ENCODE results near the gene KRTAP20-2.

Gene KRTAP20-2

GRCh38 chr21:30634906-30635305 is at the start of gene KRTAP20-2:
Gene KRTAP20-2 (plus strand): TSS chr21:30635206. CDS start chr21:30635264, 58 bp downstream.
- no peak for DNase-seq (ENCODE audit: low read depth)

- no peak for DNase-seq (ENCODE audit: low read depth)
These were observed 44.7 kb upstream of the KRTAP20-2 start, which contains the start of gene KRTAP22-2 for GRCh38 chr21:30590297-30590696. Gene KRTAP22-2 (minus strand): TSS chr21:30590397.

GRCh38 chr21:30592140-30592539 is 42.9 kb upstream of the KRTAP20-2 start, which contains the start of gene KRTAP6-3:
Gene KRTAP6-3 (plus strand): TSS chr21:30592440. CDS start chr21:30592446, 6 bp downstream.
- DNase-seq (ENCODE audit: low read depth): no peak

- DNase-seq (ENCODE audit: low read depth): no peak
These were observed 36.2 kb upstream of the KRTAP20-2 start, which contains the start of gene KRTAP6-2 for GRCh38 chr21:30598802-30599201. Gene KRTAP6-2 (minus strand): TSS chr21:30598902. CDS start chr21:30598874, 28 bp downstream.

GRCh38 chr21:30600787-30601186 is 34.2 kb upstream of the KRTAP20-2 start, which contains the start of gene KRTAP22-1:
Gene KRTAP22-1 (plus strand): TSS chr21:30601087.
- no peak for DNase-seq (ENCODE audit: low read depth)

- no peak for DNase-seq (ENCODE audit: low read depth)
These were observed 29.0 kb upstream of the KRTAP20-2 start for GRCh38 chr21:30605968-30606367.

GRCh38 chr21:30612132-30612531 is 22.9 kb upstream of the KRTAP20-2 start:
- no peak for DNase-seq (ENCODE audit: low read depth)

GRCh38 chr21:30613836-30614235 is 21.2 kb upstream of the KRTAP20-2 start, which contains the start of gene KRTAP6-1:
Gene KRTAP6-1 (minus strand): TSS chr21:30613930. CDS start chr21:30613904, 26 bp downstream.
- no peak for DNase-seq (ENCODE audit: low read depth)

- DNase-seq (ENCODE audit: low read depth): no peak
These were observed 19.8 kb upstream of the KRTAP20-2 start for GRCh38 chr21:30615199-30615598.

- no peak for DNase-seq (ENCODE audit: low read depth)
These were observed 18.9 kb upstream of the KRTAP20-2 start, which contains the start of gene KRTAP20-1 for GRCh38 chr21:30616125-30616524. Gene KRTAP20-1 (plus strand): TSS chr21:30616425. CDS start chr21:30616455, 30 bp downstream.

- DNase-seq (ENCODE audit: low read depth): no peak
These were observed 14.9 kb upstream of the KRTAP20-2 start for GRCh38 chr21:30620080-30620479.

- DNase-seq (ENCODE audit: low read depth): no peak
These were observed 14.5 kb upstream of the KRTAP20-2 start, which contains the start of gene KRTAP20-4 for GRCh38 chr21:30620522-30620921. Gene KRTAP20-4 (plus strand): TSS chr21:30620627.

- no peak for DNase-seq (ENCODE audit: low read depth)
These were observed 11.6 kb upstream of the KRTAP20-2 start for GRCh38 chr21:30623362-30623761.

GRCh38 chr21:30625449-30626165 is 9.4 kb upstream of the KRTAP20-2 start:
- DNase-seq (ENCODE audit: low read depth): no peak

GRCh38 chr21:30628109-30628508 is 6.9 kb upstream of the KRTAP20-2 start:
- no peak for DNase-seq (ENCODE audit: low read depth)

GRCh38 chr21:30629200-30629599 is 5.8 kb upstream of the KRTAP20-2 start:
- DNase-seq (ENCODE audit: low read depth): no peak

GRCh38 chr21:30638686-30639085 is 3.7 kb downstream of the KRTAP20-2 start:
- DNase-seq (ENCODE audit: low read depth): no peak

GRCh38 chr21:30642564-30642963 is 7.6 kb downstream of the KRTAP20-2 start, which contains the start of gene KRTAP20-3:
Gene KRTAP20-3 (plus strand): TSS chr21:30642864.
- DNase-seq (ENCODE audit: low read depth): no peak

- no peak for DNase-seq (ENCODE audit: low read depth)
These were observed 12.0 kb downstream of the KRTAP20-2 start for GRCh38 chr21:30646904-30647414.

GRCh38 chr21:30652891-30653290 is 17.9 kb downstream of the KRTAP20-2 start:
- DNase-seq (ENCODE audit: low read depth): no peak

GRCh38 chr21:30668776-30669175 is 33.8 kb downstream of the KRTAP20-2 start:
- DNase-seq (ENCODE audit: low read depth): no peak

GRCh38 chr21:30672985-30673650 is 38.1 kb downstream of the KRTAP20-2 start:
- no peak for DNase-seq (ENCODE audit: low read depth)

Data from activated T-helper 1 cell treated with Interleukin-2 at 50 U/mL for 16 hours (primary cell).